Caki2 (cell line): ENCODE data around the gene DCDC1. TPM values are rescaled to one million over a fixed set of nuclear protein-coding genes. Genes with fewer than 3 reads are reported as not detected.

Experiments
- DNase-seq: peaks from one replicate; pipeline ENCODE4 v3.0.0-alpha.2; 2015; ENCODE audit warnings: low read depth
- in situ Hi-C: cut with HindIII; loops from 2 replicates; pipeline ENCODE4 v1.10.0; 2016; ENCODE audit warnings: low sequenced_read_pairs, low pct_unique_long_range_greater_than_20kb, mixed read lengths
- total RNA-seq: library from RNA; depleted of rRNA; stranded (reverse); fragments of >200 nt; shearing (Covaris generic); gene quantifications from 2 replicates; pipeline ENCODE4 v1.2.3, GENCODE V29; 2014; ENCODE audit warnings: low replicate concordance

DCDC1 gene
- total RNA-seq, 1 experiment from 2014 or later, result not detected

DNA sequence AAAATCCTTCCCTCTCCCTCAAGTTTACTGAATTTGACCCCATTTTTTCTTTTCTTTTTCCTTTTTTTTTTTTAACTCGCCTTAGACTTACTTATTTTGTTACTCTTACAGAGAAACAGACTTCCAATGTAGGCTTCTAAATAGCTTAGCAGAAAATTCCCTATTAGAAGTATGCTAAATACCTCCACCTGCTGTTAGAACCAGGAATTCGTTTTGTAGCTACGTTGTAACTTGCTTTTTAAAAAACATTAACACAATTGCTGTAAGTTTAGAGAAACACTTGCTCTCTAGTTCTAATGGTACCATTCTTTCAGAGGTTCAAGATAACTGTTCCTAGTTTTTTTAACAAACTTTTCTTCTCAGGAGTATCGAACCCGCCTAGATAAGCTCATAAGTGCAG, 324.2 kb downstream of the DCDC1 start:
- in situ Hi-C loops, result no loop called here
- no peak for DNase-seq

DNA sequence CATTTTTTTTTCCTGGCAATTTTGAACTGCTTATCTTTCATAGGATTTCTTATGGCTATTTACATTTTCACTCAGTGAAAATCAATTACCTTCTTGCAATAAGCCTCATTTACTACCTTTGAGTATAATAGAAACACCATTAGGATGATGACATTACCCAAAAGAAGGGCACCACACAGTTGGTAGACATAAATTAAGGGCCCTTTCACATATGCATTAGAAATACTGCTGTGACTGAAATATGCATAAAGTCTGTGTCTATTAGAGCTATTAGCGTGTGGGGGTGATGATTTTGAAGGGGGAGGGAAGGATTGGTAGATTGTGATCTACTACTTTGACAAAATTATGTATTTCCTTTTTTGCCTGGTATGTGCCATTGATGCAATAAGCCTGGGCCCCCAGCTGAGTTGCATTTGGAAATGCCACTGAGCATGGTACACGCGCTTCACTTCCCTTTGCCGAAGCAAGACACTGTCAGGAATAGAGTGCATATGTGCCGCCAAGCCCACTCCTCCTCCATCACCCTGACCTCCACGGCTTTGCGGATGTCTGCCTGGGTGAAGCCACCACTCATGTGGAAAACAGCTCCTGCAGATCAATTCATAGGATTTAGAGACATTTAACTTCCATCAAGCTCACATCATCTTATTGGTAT, 339.3 kb downstream of the DCDC1 start:
- in situ Hi-C loops, result no loop called here
- DNase-seq, result no peak

DNA sequence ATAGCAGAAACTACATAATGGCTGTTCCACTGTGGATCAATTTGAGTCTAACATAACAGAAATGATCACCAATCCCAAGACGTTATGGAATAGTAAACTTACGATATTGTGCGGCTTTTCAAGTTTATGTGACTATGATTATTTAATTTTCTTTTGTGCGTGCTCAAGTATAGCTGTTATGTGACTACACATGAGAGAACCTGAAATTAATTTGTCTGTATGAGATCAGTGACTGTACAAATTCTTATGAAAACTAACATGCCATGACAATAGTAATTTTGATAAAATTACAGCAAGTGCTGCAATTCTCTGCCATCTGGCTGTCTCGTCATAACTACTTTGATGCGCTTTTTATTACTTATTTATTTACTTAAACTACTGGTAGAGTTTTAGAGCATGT, 343.2 kb downstream of the DCDC1 start:
- in situ Hi-C loops, result no loop called here
- no peak for DNase-seq

DNA sequence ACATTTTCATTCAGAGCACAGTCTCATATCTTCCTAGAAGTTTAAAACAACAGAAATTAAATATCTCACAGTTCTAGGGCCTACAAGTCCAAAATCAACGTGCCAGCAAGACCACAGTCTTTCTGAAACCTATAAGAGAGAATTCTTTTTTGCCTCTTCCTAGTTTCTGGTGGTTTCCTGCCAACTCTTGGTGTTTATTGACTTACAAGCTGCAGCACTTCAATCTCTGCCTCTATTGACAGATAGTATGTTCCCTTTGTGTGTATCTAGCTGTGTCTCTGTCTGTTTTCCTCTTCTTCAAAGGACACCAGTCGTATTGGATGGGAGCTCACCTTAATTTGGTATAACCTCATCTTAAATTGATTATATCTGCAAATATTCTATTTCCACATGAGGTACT, 347.5 kb downstream of the DCDC1 start:
- DNase-seq, result no peak
- in situ Hi-C loops, result no loop called here

DNA sequence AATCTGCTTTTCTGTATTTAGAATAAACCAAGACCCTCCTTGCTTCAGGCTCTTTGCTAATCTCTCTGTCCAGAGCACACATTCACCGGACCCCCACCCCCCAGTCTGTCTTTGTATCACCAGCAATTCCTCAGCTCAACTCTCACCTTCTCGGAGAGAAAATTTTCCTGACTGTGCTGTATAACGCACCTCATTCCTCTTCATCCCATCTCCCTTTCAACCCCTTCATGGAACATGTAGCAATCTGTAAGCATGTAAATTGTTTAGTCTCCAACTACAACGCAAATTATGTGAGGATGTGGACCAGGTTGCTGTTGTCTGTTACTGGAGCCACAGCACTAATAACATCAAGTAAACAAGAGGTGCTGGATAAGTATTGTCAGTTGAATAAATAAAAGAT, 349.8 kb downstream of the DCDC1 start:
- in situ Hi-C loops, result no loop called here
- DNase-seq, result no peak

DNA sequence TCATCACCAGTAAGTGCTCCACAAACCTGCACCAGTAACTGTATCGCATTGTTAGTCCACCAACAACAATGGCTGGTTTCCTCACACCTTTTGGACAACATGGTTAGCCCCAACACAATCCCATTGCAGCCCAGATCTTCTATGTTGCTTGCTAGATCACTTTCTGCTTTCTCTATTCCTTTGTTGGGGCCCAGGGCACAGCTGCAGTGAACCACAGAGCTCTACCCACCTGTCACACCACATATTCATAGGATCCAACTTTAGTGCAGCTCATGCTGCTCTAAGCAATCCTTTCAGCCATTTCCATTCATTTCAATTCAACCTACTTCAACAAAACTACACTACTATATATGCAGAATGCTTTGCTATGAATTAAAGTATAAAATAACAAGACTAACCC, 364.3 kb downstream of the DCDC1 start:
- no peak for DNase-seq
- in situ Hi-C loops, result no loop called here

DNA sequence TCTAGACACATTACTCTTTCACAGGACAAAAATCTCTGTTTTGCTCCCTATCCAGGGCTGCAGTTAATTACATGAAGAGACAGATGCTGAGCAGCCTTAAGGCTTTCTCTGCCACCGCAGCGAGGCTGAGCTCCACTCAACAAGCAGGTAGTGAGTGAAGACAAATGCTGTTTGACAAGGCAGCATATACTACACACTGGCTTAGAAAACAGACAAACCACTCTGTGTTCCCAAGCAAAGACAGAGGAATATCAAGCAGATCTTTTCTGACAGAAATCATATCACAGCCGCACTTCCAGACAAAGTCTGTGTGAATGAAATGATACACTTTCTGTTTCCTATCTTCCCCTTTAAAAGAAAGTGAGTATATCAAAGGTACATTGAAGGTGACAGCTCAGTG, 368.1 kb downstream of the DCDC1 start:
- in situ Hi-C loops, result no loop called here
- no peak for DNase-seq

DNA sequence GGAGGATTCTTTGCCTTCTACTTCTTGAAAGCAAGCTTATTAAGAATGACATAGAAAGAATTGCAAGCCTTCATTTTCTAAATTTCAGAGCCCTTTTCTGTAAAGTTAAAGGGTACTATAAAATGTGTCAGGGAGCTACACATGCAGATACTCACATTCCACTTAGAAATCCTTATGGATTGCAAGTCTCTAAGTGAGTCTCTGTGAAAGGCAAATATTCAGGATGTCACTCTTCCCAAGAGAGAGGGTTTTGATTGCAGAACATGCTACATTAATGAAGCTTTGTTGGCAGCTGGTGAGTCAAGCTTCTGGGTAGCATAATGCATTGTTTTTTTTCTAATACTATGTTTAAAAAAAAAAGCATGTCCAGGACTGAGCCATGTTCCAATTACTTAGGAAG, 369.2 kb downstream of the DCDC1 start:
- in situ Hi-C loops, result no loop called here
- no peak for DNase-seq

DNA sequence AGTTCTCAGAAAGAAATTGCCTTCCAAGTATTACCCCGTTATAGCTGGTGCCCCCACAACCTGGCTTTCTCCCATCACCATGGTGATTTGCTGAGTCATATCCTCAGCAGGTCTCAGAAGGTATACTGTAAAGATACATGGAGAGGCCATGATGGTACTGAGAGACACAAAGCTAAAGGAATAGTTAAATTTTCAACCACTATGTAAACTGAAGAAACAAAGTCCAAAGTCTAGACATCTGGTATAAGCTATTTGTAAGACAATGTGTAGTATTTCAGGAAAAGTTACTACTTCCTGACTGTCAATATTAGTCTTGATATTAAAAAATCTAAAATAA, 377.1 kb downstream of the DCDC1 start:
- in situ Hi-C loops, result no loop called here

DNA sequence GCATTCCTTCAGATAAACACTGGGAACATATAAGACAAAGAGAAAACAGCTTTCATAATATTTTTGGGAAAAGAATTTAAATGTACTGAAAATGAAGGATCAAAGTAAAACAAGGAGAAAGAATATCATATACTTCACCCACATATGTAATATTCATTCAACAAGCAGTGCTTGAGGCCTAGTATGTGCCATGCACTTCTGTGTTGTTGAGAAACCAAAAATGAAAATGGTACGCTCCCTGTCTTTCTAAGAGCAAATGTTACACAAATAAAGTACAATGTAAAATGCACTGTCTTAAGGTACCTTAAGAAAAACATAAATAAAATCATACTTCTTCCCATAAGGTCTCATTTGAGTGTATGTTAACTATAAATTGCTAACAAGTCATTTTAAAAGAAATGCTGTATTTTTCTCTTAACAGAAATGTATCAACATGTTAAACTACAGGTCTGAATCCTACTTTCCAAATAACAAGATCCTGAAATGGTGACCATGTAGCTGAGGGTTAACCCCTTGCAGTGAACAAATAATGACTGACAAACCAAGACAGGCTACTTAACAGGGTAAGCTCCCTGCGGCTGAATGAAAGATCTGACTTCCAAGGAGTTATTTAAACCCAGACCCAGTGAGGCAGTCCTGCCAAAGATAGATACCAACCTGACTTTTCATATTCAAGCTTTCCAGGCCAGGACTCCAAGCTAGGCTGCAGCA, 377.6 kb downstream of the DCDC1 start:
- in situ Hi-C loops, result no loop called here
- no peak for DNase-seq

More for the DNA sequence above, 377.1 kb downstream of the DCDC1 start:
- peak; percentile 0 for DNase-seq

DNA sequence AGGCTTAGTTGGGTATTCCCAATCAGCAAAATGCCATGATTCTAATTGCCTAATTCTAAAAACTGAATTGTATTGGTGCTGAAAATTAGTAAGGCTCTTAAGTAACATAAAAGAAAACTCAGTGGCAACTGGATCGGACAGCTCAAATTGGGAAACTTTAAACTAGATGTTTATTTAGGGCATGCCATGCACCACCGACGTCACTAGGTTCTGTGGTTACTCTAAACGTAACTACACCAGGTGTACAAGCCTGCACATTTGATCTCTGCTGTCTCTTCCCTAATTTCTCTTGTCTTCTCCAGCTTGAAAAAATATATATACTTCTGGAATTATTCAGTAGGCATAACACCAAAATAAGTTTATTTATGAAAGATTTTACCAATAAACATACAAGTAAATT, 378.2 kb downstream of the DCDC1 start:
- in situ Hi-C loops, result no loop called here
- DNase-seq, result no peak

DNA sequence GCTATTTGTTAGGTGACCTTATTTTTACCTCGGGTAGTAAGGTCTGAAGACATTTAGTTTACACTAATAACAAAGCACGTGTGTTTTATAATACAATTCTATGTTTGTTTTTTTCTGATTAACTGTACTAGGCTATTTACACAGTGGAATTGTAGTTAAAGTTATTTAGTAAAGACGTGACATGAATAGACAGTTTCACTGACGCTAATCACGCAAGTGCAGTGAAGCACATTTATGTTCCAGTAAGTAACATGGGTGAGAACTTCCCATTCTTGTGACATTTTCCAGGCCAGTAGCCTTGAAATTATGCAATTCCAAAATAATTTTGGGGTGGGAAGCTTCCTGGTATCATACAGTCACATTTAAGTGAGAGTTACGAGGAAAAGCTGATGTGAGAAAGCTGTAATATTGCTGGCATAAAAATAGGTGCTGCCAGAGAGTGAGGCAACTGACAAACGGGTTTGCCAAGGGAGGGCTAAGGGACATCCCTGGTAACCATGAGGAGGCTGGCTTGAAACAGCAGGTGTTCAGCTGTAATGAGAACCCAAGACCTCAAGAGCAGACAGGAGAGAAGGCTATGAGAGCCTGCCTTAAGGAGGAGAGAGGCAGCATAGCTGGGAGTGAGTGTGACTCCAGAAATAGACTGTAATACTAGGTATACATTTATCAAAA, 378.8 kb downstream of the DCDC1 start:
- in situ Hi-C loops, result no loop called here
- no peak for DNase-seq

DNA sequence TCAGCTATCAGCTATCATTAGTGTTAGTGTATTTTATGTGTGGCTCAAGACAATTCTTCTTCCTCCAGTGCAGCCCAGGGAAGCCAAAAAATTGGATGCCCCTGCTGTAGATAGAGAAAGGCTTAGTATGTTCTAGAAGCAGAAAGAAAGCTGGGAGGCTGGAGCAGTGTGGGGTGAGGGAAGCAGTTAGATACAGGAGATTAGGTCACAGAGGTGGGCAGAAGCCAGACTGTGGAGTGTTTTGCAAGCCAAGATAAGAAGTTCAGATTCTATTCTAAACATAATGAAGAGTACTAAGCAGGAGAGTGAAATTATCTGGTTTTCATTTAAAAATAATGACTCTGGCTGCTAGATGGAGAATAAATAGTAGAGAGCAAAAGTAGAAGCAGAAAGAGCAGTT, 381.7 kb downstream of the DCDC1 start:
- no peak for DNase-seq
- in situ Hi-C loops, result no loop called here

DNA sequence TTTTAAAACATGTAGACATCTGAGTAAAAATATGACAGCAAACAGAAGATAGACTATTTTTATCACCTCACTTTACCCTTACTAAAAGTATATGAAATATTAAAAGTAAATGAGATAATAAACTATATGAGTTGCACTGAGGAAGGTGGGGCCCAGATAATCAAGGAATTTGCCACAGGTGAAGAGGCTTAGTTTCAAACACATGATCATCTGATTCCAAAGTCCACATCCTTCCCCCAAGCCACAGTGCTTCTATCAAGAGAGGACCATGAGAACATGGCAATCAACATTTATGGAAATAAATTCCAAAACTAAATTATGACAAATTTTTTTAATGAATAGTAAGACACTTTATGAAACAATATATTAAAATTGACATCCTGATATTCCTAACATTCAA, 384.0 kb downstream of the DCDC1 start:
- in situ Hi-C loops, result no loop called here

DNA sequence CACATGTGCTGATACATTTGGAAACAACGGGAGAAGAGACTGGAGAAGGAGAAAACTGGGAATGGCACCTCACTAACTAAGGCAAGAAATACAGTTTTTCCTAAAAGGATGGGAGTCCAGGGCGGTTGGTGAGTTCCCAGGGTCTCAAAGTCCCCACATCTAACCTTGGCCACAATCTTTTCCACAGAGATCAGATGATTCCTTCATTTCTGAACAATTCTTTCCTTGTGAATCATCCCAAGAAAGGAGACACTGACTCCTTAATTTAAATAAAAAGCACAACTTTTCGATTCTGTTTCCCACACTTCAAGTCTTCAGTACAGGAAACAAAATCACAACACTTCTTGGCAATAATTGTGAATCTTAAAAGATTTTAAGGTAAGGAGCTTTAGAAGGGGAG, 384.7 kb downstream of the DCDC1 start:
- in situ Hi-C loops, result no loop called here
- DNase-seq, result no peak

More for the DNA sequence above, 384.0 kb downstream of the DCDC1 start:
- DNase-seq, result no peak

DNA sequence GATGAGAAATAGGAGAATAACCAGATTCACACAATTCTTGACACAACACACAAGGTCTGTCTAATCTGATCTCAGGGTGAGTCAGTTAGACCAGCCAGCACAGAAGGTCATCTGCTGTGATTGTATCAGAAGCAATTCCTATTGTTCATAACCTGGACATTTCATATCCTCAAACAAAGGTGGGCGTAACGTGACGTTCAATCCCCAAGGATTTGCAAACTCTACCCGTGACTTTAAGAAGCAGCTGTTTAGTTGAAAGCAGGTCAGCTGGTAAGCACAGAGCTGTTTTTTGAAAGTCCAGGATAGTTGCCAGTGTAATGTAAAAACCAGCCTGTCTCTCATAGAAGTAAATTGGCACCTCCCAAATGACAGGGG, 385.1 kb downstream of the DCDC1 start:
- in situ Hi-C loops, result no loop called here
- DNase-seq, result no peak

DNA sequence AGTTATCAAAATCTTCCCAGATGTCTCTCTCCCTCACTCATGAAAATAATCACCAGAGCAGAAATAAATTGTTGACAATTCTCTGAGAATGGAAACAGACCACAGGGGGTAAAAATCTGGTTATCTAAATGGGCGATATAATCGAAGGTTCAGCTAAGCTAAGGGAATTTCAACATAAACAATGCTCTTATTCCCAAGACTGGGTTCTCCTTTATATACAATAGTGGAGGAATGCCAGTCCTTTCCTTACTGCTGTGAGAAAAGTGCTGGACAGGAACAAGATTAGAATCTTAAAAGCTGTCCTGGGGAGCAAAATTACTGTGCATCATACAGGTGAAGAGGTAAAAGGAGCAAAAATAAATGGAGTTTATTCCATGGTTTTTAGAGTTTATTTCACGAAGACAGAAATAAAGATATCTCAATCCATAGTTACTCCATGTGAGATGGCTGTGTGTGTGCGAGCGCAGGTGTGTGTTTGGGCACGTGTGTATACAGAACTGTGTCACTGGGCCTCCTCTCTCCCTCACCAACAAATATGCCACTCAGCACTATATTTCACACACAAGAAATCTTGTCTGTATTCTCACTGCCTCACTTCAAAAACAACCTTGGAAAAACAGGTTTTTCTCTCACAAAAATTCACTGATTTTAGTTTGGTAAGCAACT, 385.6 kb downstream of the DCDC1 start:
- in situ Hi-C loops, result no loop called here
- DNase-seq, result no peak

DNA sequence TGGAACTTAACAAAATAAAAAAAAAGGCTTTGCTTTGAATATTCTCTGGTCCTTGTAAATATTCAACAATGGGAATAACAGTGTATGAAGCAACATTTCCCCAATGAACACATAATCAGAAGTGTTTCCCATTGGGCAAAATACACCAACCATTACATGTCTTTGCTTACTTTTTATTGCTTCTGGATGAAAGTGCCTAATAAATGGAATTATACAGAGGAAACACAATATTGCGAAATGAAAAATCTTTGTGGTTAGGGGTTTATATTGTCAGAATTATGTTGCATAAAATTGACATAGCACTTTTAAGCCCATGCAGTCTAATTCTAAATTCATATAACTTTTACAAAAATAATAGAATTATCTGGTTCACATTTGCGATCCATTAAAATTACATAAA, 386.4 kb downstream of the DCDC1 start:
- DNase-seq, result no peak
- in situ Hi-C loops, result no loop called here

DNA sequence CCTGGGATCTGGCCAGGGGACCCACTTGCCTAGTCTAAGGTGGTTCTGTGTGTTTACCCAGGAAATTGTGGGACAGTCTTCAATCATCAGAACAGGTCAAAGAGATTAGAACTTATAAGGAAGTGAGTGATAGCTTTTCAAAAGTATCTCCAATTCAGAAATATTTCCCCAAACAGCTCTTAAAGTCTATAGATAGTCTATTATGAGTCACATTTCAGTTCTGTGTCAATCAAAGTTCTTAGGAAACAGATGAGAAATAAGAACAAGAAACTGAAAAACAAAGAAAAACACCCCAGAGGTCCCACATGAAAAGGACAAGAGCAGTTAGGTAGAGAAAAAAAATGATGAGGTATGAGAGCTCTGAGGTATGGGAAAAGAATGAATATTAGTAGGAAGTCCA, 402.0 kb downstream of the DCDC1 start:
- in situ Hi-C loops, result no loop called here

More for the DNA sequence above, 402.0 kb downstream of the DCDC1 start:
- no peak for DNase-seq
